AG09319 (cell line): Measurements from ENCODE around the gene FBXL22.

Experiments used
- DNase-seq: peaks from one replicate; pipeline ENCODE4 v3.0.0-alpha.2; 2010; ENCODE audit warnings: low read depth; ENCODE audit errors: extremely low read depth
- TF ChIP-seq, protein P1 (sequence below): IDR thresholded peaks from 2 replicates; pipeline ENCODE4 v1.5.1; 2011; ENCODE audit warnings: low read depth, mild to moderate bottlenecking, inconsistent platforms, low read length, moderate library complexity

Gene FBXL22

DNA sequence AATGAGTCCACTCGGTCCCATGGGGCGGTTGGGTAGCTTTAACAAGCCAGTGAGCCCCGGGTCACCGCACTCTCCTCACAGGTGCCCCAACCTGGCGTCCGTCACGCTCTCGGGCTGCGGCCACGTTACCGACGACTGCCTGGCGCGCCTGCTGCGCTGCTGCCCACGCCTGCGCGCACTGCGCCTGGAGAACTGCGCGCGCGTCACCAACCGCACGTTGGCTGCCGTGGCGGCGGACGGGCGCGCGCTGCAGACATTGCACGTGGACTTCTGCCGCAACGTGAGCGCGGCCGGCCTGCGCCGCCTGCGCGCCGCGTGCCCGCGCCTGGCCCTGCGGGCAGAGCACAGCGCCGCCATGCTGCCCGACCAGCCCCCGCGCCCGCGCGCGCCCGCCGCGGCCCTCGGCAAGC is 3.4 kb downstream of the FBXL22 start:
- peak; percentile 77 for DNase-seq

DNA sequence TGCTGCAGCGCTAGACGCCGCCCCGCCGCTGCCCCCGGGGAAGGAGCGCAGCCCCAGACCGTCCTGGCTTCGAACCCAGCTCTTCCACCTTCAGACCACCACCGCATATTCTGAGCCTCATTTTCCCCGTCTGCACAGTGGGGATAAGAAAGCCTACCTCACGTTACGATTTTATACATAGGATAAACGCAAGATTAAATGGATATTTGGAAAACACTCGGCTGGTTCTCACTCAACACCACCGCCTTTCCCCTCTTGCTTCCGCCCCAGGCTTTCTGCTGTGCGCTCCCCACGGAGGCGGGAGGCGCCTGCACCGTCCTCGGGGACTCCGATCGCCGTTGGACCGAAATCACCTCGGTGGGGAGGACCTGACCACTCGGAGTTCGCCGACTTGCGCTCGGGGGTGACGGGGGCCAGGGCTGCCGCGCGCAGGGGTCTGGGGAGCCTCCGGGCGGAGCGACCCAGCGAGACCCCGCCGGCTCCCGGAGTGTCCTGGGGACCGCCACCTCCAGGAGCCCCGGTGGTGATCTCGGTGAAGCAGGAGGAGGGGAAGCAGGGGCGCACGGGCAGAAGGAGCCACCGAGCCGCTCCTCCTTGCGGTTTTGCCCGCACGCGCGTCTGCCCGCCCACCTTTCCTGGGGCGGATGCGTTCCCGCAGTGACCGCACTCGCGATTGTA is 4.0 kb downstream of the FBXL22 start:
- DNase-seq = no peak
- TF ChIP-seq, protein P1, sequence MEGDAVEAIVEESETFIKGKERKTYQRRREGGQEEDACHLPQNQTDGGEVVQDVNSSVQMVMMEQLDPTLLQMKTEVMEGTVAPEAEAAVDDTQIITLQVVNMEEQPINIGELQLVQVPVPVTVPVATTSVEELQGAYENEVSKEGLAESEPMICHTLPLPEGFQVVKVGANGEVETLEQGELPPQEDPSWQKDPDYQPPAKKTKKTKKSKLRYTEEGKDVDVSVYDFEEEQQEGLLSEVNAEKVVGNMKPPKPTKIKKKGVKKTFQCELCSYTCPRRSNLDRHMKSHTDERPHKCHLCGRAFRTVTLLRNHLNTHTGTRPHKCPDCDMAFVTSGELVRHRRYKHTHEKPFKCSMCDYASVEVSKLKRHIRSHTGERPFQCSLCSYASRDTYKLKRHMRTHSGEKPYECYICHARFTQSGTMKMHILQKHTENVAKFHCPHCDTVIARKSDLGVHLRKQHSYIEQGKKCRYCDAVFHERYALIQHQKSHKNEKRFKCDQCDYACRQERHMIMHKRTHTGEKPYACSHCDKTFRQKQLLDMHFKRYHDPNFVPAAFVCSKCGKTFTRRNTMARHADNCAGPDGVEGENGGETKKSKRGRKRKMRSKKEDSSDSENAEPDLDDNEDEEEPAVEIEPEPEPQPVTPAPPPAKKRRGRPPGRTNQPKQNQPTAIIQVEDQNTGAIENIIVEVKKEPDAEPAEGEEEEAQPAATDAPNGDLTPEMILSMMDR = no peak

More for the DNA sequence above, 3.4 kb downstream of the FBXL22 start:
- TF ChIP-seq, protein P1 = no peak

DNA sequence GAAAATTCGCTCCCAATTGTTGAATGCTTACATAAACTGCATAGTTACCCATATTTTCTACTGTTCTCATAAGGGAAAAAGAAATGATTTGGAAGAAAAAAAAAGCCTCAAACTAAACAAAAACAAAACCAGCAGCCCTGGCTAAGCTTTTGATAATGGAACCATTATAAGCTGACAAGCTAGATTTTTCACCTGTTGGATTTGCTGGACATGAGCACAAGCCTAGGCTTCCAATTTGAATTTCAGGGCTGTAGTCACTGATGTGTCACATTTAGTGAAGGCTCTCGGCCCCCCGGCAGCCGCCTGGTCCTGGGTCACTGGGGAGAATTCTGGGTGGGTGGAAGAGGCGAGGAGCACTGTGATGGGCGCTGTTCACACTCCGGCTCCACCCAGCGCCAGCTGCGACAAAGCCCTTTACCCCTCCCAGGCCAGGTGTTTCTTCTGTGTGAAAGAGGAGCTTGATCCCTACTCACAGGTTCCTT is 4.6 kb downstream of the FBXL22 start:
- no peak for DNase-seq
- TF ChIP-seq, protein P1 = no peak

DNA sequence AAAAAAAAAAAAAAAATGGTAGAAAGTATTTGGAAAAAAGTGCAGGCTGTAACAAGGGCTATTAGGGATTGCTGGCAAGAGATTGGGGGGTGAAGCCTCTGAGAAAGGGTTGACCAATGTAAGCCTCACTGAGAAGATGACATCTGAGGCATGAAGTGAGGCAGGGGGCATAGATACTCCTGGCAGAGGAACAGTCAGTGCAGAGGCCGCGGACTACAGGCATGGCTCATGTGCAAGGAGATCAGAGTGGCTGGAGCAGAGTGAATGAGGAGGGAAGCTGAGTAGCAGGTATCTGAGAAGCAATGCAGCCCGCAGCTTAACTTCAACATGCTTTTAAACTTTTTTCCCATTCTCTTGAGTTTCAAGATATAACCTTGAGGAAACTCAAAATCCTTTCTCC is 5.4 kb downstream of the FBXL22 start:
- TF ChIP-seq, protein P1 = no peak
- no peak for DNase-seq

DNA sequence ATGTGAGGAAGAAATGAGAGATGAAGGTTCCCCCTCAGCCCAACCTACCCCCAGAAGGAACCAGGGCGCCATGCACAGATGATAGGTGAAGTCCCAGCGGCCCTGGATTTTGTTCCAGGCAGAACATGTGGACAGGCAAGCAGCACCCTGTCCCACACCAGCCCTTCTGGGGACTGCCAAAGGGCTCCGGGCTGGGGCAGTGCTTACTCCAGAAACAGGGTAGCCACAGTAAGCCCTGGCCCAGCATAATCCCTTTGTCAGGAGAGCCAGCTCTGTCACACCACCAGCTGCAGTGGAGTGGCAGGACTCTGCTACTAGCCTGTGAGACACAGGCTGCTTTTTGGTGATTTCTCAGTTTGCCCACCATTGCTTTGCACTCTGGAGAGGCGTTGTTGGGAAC is 6.3 kb downstream of the FBXL22 start:
- no peak for DNase-seq
- TF ChIP-seq, protein P1 = no peak

DNA sequence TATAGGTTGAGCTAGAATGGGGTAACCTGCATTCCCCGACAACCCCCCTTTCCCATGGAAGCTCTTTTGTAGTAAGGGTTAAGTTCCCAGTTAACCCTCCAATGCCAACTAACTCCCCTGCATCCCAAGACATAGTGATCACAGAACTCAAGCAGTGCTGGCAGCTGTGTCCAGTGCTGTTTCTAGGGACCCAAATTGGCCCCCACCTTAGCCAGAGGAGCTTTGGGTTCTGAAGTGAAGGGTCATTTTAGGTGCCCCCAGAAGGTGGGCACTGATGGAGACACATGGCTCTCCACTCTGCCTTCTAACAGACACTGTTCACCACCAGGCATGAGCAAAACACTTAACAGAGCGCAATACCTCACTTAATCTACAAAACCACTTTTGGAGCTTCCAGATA is 7.1 kb downstream of the FBXL22 start:
- DNase-seq = no peak
- TF ChIP-seq, protein P1 = no peak

DNA sequence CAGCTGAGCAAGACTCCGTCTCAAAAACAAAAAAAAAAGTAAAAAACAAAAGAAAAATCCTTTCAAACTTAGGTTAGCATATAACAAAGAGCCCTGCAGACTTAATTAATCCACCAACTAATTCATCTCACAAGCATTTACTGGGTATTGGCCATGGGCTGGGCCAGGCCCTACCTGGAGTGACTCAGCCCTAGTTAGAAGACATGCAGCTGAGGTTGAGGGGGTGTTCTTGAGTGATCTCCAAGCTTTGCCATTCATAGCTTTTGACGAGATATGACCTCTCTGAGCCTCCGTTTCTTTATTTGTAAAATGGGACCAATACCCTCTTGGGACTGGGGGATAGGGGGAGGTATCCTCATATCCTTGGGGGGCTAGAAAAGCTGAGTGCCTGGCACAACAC is 7.8 kb downstream of the FBXL22 start:
- TF ChIP-seq, protein P1 = no peak
- no peak for DNase-seq
